ENCODE data around the gene SLC15A4.
"Not testable (repeated sequence)": the region's sequence is repeated elsewhere in the genome, so short reads cannot be mapped to it uniquely, and the experiment has no call there.

Gene SLC15A4

DNA sequence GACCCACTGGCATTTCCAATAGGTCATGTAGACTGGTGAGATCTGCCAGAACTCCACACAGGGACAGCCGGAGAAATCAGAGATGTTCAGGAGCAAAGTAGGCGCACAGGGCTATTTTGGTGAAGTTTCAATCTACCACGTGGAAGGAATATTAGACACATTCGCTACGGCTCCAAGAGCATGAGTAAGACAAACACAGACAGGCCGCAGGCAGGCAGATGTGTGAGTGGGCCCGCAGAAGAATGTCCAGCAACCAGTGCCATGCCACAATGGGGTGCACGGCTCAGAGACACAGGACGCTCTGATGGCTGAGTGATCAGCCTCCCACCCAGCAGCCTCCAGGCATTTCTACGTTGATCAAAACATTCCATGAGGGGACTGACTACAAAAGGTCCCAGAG, 10.4 kb downstream of the SLC15A4 start:
- no peak for DNase-seq

DNA sequence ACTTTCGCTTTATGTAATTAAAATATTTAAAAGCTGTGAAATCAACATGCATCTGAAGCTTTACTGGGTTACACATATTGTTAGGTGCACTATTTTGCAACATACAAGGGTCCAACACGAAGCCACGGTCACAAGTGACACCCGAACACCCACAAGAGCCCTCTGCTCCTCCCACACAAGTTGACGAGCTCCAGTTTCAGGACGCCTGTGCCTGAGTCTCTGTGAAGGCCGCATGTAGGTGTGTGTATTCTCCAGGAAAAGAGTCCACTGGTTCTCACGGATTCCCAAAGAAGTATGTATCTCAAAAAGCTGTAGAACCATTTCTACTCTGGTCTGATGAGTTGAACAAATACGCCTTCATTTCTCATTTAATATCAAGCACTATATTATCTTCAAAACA, 12.0 kb downstream of the SLC15A4 start:
- no peak for DNase-seq

DNA sequence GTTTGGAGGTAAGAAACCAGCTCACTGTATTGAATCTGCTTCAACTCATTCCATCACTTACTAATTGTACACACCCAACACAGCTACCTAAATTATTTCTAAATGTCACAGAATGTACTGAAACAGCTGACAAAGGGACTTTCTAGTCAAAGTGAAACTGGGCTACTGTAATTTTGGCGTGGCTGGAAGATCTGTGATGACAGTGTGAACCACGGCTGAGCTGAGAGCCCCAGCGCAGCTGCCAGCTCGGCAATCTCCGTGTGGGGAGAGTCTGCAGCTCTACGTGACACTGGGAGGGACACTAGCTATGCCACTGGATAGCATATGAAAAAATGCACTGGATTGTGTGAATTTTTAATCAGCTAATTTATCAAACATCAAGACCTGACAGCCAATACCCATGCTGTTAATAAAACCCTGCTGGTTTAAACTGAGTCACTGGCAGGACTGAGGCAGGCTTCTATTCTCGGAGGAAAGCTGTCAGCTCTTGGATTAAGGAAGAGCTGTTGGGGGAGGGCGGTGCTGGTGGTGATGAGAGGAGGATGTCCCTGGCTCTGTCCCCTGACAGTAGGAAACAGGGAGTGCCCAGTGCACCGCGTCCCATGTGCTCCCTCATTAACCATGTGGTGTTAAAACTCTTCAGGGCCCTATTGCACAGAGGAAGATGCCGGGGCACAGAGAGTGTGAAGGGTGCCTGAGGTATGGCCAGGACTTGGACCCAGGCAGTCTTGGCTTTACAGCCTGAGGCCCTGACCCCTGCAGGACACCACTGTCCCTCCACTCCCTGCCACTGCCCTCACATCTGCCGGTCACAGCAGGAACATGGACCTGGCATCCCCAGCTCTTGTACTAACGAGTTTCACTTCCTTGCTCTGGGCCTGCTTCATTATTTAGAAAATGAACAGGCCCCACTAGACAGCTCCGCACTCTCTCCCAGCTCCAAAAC, 13.3 kb downstream of the SLC15A4 start:
- peak; percentile 20 to 26 for DNase-seq

- DNase-seq = no peak
Measured at GRCh38 chr12:128808651-128809050, 15.1 kb downstream of the SLC15A4 start.

- no peak for DNase-seq
Measured at GRCh38 chr12:128807161-128807724, 16.5 kb downstream of the SLC15A4 start.

DNA sequence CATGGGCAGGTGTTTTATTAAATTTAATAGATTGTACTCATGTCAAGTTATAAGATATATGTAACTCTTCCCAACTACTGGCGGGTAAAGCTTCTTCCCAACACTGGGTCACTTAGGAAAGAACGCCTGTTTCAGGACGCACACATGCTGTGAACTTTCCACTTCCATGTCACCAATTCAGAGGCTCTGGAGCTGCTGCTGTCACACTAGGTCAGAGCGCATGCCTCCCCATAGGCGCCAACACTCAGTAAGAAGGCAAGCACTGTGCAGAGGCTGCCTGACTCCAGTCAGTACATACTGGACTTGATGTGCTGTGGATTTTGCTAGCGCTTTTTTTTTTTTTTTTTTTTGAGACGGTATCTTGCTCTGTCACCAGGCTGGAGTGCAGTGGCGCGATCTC, 17.2 kb downstream of the SLC15A4 start:
- DNase-seq = no peak

GRCh38 chr12:128805406-128805805, 18.4 kb downstream of the SLC15A4 start:
- not testable (repeated sequence) for DNase-seq

DNA sequence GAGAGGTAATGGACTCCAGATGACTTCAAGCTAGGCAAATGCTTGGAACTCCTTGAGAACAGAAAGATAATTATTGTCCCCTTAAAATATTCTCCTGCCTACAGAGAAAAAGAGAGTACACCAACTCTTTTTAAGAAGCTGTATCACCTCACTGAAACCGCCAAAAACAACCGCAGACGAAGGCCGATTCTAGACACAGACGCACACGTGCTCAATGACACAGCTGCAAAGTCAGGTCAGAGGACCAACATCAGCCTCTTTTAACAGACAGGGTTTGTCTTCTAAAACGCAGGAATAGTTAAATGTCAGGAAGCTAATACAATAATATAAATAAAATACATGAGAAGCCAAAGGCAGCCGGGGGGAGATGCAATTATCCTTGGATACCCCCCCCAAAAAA, 19.0 kb downstream of the SLC15A4 start:
- no peak for DNase-seq

DNA sequence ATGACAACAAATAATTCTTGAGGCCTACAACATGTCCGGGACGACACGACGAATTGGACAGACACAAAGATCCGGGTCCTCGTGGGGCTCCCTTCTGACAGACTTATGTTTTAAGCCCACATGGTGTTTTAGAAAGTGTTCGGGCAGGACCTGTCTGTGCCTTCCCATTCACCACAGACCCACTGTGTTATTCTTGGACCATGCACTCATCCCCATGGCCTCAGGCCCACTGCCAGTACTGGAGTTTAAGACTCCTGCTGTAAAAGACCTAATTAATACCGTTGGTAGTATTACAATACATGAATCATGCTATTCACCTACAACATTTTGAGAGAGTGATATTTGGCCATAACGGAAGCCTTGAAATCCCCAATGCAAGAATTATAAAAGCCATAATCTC, 20.0 kb downstream of the SLC15A4 start:
- no peak for DNase-seq

DNA sequence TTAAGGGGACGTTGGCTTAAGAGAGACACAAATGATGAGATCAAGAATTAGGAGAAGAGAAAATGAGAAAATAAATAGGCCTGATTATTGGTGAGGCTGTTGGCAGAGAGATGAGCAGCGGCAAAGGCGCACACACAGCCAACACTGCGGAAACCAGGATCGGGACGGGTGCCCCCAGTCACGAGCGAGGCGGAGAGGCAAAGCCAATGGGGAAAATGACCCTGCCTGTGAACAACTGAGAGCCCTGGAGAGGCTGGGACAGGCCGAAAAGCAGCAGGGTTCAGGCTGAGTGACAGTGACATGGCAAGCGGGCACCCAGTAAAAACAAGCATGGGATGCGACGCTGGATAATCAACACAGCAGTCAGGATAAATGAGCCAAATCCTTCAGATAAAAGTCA, 21.0 kb downstream of the SLC15A4 start:
- no peak for DNase-seq

DNA sequence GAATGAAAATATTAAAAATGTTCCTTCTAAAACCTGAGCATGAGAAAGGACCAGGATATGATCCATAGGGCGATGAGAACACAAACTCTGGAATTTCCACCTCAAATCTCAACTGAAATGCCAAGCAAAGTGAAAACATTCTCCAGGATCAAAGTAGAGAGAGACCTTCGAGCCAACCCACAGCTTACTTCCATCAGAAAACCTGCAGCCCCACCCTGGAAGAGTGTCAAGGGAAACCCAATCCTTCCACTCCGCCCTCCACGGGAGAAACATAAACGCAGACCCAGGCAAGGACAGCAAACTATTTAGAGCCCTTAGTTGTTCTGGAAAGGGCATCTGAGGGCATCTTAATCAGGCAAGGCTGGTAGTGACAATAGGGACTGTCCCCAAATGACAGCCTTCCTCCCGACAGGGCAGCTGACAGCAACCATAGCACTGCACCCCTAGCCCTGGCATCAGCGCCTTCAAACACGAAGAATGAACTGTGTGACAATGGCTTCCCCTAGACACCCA, 21.8 kb downstream of the SLC15A4 start:
- no peak for DNase-seq

GRCh38 chr12:128800606-128801005, 23.2 kb downstream of the SLC15A4 start:
- no peak for DNase-seq

- DNase-seq = no peak
Measured at GRCh38 chr12:128798571-128799341, 25.0 kb downstream of the SLC15A4 start.

DNA sequence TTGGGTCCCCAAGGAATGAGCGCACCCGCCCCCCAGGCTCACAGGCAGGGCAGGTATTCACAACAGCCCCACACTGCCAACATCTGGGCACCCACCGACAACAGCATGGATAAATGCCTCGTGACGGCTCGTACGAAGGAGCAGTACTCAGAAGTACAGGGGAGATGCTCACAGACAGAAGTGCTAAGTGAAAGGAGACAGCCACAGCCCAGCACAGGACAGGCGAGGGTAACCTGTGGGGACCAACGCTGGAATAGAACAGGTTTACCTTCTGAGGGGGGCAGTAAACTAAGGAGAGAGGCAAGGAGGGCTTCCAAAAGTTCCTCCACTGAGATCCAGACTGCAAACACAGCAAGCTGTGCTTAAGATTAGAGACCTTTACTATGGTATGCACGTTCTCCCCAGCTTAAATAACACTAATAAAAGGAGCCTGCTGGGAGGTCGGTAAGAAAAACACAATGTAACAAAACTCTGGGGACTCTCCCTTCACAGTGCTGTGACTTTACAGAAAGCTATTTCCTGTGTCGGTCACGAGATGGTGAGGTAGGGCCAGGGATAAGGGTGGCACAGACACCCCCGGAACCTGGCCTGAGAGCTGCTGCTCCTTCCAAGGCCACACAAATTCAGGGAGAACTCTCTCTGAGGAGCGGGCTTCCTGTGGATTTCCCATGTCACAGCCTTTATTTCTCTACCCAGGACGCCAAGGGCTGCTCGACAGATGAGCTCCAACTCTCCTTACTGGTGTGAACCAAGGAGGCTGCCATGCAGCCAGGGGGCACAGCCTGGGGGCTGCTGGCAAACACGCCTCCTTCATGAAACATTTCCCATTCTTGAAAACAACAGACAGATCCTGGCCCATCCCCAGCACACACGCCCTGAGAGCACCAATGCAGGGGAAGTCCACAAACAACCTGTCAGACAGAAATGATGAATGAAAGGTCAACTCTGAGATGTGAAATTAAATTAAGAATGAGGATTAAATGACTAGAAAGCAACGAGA, 26.3 kb downstream of the SLC15A4 start:
- DNase-seq = no peak

GRCh38 chr12:128796439-128797118, 27.2 kb downstream of the SLC15A4 start:
- no peak for DNase-seq

- no peak for DNase-seq
Measured at GRCh38 chr12:128795530-128796361, 28.0 kb downstream of the SLC15A4 start.

GRCh38 chr12:128794661-128795529, 28.9 kb downstream of the SLC15A4 start:
- no peak for DNase-seq

DNA sequence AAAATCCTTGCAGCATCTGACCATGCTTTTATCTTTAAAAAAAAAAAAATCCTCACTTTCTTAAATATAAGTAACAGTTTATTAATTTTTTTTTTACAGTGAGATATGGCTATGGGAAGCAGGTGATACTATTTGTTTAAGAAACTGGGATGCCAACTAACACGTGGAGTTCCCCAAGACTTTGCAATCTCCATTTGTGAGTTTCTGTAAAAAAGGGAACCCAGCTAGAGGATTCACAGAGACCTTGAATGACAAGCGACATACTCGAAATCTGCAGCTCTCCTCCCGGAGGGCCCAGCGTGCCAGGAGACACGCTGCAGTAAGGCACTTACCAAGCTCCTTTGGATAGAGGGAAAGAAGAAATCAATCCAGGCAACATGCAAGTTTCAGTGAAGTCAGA, 30.1 kb downstream of the SLC15A4 start:
- DNase-seq = no peak

DNA sequence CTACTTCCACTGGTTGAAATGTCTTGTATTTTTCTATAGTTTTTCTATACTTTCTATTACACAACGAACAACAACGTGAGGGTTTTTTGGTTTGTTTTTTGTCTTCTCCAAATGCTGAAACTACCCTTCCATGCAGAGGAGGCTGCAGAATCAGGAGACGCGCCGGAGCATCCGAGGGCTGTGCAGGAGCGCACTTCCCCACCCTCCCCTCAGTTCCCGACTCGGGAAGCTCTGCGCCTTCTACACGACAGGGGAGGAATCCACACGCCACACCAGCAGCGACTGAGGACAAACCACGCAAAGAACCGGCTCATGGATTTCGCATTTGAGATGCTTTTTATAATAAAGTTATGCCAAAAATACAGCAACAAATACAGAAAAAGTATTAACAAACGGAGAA, 30.9 kb downstream of the SLC15A4 start:
- DNase-seq = no peak

DNA sequence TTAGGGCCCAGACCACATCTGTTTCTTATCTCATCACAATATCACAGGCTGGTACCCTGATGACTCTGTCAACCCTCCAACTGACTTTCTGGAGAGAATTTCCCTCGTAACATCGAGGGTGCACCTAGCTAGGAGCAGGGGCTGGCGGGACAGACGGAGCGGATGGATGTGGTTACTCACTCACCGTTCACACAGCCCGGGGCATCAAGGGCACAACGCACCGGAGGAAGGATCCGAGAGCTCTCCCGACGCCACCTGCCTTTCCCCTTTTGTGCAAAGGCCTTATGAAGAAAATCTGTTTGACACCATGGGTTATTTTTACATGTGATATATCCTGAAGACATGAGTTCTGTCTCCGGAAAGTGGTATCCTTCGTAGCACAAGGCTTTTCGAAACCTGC, 31.4 kb downstream of the SLC15A4 start:
- DNase-seq = no peak

Measured in activated CD4-positive, alpha-beta T cell treated with anti-CD3 and anti-CD28 coated beads, Interleukin-2, amount 50 U/mL, for 48 hours (primary cell).